HG03469 (cell line): Measurements from ENCODE around the gene LDHB.
"Not testable (repeated sequence)": the region's sequence is repeated elsewhere in the genome, so short reads cannot be mapped to it uniquely, and the experiment has no call there.

Experiments
- ATAC-seq: cut with Tn5 transposase; IDR thresholded peaks from one replicate; pipeline ENCODE4 v1.9.1; 2021; ENCODE audit warnings: mild to moderate bottlenecking, moderate library complexity, moderate number of reproducible peaks; ENCODE audit not compliant: unreplicated experiment

The LDHB gene

GRCh38 chr12:21614506-21614905 lies 43.1 kb downstream of the LDHB start:
- no peak for ATAC-seq

GRCh38 chr12:21613931-21614330 lies 43.7 kb downstream of the LDHB start:
- ATAC-seq: no peak

- no peak for ATAC-seq
Observed at GRCh38 chr12:21608196-21608595, 49.4 kb downstream of the LDHB start.

GRCh38 chr12:21607701-21608100 lies 49.9 kb downstream of the LDHB start:
- ATAC-seq: no peak

- ATAC-seq: no peak
Observed at GRCh38 chr12:21606175-21606574, 51.5 kb downstream of the LDHB start.

GRCh38 chr12:21604245-21605101 lies 53.2 kb downstream of the LDHB start, which contains the start of gene GYS2:
GYS2 (minus strand) TSS chr12:21604847; CDS start chr12:21604592, 255 bp downstream.
- no peak for ATAC-seq

GRCh38 chr12:21602774-21603173 lies 54.9 kb downstream of the LDHB start:
- no peak for ATAC-seq

- no peak for ATAC-seq
Observed at GRCh38 chr12:21600196-21600595, 57.4 kb downstream of the LDHB start.

GRCh38 chr12:21599143-21599999 lies 58.3 kb downstream of the LDHB start:
- peak; percentile 84 for ATAC-seq

GRCh38 chr12:21598651-21599050 lies 59.0 kb downstream of the LDHB start:
- no peak for ATAC-seq

- ATAC-seq: not testable (repeated sequence)
Observed at GRCh38 chr12:21595356-21595755, 62.3 kb downstream of the LDHB start.

GRCh38 chr12:21585485-21585884 lies 72.2 kb downstream of the LDHB start:
- no peak for ATAC-seq
